Activated gamma-delta T cell treated with Interleukin-2 at 50 U/mL for 16 hours (primary cell): ENCODE data around the gene BLOC1S1.

Source experiments
- DNase-seq: peaks from one replicate; pipeline ENCODE4 v3.0.0-alpha.2; 2020

BLOC1S1 gene

DNA sequence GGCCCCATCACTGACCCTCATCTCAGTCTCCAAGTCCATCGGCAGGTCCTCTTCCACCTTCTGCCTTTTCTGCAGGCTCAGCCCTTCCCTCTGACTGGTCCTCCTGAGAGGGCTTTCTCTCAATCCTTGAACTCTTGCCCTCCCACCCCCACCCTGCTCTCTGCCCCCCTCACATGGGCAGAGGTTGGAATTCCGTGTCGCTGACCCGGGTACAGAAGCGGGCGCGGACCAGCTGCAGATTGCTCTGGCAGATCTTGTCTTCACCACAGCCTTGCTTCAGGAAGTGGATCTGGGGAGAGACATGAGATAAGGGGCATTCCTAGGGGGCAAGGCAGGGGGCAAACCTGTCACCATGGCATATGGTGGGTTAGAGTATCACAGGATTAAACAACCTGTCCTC is 20.5 kb upstream of the BLOC1S1 start:
- no peak for DNase-seq

- DNase-seq: no peak
Measured at GRCh38 chr12:55696141-55696540, 19.7 kb upstream of the BLOC1S1 start.

DNA sequence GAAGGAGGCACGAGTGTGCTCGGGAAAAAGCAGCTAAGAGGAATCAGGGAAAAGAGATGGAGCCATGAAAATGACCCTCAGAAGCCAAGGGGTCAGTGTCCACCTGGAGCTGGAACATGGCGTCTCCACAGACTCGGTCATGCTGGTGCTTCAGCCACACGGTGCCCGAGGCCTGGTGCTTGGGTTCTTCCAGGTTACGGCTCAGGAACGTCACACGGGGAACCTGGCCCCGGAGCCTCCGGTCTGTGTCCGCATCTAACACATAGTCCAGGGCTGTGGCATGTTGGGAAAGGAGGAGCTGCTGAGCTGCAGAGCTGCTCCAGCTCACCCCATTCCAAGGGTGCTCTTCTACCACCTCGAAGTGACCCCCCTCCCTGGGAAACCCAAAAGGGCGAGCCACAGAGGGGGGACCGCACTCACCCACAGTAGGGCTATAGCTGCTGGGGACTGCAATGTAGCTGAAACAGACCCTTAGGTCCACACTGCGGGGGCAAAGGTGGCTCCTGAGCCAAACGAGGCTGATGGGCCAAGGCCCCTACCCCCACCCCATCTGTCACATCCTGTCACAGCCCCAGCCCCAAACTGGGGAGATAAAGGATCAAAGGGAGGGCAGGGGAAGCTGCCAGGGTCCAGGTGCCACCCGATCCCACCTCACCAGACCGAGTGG is 18.9 kb upstream of the BLOC1S1 start:
- no peak for DNase-seq

DNA sequence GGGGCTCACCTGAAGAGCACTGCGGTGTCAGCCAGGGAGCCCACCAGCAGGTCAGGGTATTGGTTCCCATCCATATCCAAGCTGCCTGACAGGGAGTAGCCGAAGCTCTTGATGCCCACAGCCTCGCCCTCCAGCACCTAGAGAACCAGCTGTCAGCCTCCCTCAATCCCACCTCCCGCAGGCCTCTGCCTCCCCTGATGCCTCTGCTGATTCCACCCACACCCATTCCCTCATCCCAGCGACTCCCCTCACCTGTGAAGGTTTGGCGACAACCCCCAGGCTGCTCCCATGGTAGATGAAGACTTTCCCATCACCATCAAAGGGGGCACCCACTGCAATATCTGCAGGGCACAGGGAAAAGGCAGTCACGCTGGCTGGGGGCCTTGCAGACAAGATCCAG is 18.2 kb upstream of the BLOC1S1 start:
- DNase-seq: no peak

DNA sequence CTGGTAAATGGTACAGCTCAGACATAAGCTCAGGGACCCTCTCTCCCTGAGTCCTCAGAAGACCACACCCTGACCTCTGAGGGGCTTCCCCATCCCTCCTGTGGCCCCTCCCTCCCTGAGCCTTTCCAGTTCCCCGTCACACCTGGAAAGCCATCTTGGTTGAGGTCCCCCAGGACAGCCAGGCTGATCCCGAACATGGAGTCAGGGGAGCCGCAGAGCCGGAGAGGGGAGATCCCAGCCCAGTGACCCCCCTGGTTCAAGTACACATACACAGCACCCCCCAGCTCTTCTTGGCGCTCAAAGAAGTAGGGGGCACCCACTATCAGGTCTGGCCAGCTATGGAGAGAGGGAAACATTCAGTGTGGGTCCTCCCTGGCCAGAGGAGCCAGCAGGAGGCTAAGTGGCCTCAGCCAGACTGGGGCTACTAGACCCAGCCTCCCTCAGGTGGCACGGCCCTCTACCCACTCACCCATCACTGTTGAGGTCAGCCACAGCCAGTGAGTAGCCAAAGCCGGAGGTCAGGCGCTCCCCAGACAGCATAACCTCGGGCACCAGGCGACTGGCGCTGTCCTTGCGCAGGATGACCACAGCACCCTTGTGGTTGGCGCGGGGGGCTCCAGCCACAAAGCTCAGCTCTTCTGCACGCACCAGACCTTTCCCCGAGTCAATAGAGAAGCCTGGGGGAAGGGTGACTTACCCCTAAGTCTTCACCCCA is 17.4 kb upstream of the BLOC1S1 start:
- DNase-seq: no peak

DNA sequence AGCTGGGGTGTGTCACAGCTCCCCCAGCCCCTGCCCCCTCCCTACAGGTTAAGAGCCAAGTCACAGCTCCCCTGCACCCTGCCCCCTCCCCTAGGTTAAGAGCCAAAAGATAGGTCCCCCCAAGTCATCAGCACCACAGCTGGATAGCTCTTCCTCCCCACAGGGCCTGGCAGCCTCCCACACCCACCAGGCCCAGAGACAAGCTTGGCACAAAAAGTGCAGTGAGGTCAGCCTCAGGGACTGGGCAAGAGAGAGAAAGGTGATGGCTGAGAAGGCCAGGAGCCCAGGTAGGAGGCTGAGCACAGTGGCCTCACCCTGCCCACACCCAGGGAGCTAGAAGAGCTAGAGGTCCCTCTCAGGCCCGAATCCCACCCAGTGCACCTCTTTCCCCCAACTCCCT is 16.9 kb upstream of the BLOC1S1 start:
- no peak for DNase-seq

DNA sequence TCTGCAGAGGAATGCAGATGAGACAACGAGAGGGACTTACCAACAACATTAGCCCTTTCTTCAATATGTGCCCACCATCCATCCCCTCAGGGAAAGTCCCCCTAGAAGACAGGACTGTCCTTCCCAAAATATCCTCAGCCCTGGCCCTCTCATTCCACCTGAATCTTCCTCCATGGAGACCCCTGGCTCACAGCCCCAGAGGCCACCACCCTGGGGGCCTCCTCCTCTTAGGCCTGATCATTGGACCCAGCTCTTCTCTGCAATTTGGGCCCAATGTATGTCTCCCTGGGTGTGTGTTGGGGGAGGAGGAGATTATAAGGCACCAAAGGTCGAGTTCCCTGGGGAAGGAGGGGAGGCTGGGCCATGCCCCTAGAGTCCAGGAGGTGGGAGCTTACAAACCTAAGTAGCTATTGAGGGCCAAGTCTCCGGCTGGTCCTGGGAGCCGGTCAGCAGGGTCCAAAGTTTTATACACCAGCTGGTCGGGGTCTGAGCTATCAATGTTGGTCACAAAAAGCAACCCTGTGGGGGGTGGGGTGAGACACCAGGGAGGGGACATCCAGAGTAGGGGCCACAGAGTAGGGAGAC is 16.3 kb upstream of the BLOC1S1 start:
- DNase-seq: no peak

GRCh38 chr12:55700255-55701018 is 15.4 kb upstream of the BLOC1S1 start:
- DNase-seq: no peak

GRCh38 chr12:55702861-55703260 is 13.0 kb upstream of the BLOC1S1 start:
- no peak for DNase-seq

GRCh38 chr12:55703288-55703687 is 12.6 kb upstream of the BLOC1S1 start:
- DNase-seq: no peak

GRCh38 chr12:55703901-55704761 is 11.7 kb upstream of the BLOC1S1 start:
- no peak for DNase-seq

DNA sequence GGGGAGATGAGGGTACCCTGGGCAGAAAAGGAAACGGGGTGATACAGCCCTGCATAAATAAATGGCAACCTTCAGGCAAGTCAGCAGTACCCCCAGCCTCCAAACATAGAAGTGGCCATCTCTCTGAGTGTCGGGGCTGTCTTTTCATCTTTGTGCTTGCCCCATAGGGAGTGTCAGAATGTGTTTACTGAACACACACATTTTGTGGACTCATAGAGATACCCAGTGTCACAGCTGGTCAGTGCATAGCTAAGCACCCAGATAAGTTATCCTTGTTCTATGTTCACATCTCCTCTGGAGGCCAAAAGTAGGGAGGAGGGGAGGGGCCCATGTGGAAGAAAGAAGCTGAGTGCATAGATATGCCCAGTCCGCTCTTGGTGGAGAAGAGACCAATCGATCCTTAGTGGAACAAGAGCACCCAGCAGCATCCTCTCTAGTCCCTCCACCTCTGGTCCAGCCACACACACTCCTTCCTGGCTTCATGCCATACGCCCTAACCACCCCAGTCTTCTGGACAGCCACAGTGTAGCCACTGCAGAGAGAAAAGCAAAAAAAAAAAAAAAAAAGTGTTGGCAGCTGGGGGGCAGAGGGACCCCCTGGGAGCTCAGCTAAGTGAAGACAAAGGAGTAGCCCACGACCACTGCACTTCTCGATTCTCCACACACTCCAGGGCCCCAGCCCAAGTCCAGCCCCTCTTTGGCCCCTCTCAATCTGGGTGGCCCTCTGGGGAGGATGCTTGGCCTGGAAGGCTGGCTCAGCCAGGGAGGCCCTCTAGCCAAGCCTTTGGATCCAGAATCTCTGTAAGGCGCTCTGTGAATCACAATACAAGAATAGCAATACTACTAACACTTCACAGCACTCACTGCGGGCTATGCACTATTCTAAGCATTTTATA is 10.8 kb upstream of the BLOC1S1 start:
- DNase-seq: no peak

GRCh38 chr12:55705782-55706402 is 10.0 kb upstream of the BLOC1S1 start:
- DNase-seq: no peak

DNA sequence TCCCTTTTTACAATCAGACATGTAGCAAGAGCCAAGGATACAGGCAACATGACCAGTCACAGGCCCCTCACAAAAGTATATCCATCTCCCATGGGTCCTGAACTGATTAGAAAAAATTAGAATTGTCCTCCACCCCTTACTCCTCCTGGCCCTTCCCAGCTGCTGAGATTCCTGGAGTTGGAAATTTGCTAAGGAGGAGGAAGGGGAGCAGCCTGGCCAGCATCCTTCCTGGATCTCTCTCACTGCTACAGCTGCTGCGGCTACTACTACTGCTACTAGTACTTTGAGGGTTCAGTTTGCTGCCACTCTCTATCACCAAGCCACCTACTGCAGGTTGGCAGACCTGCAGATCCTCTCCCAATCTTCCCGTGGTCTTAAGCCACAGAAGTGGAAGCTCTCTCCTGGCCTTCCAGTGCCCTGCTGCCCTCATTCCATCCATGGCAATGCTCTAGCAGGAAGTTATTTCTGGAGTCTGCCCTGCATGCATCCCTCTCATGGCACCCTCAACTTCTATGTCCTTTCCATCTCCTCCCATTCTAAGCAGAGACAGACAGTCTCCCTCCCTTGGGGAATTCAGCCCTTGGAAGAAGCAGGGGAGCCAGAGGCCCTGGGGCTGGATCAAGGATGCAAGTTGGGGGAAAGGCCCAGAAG is 9.2 kb upstream of the BLOC1S1 start:
- DNase-seq: no peak

DNA sequence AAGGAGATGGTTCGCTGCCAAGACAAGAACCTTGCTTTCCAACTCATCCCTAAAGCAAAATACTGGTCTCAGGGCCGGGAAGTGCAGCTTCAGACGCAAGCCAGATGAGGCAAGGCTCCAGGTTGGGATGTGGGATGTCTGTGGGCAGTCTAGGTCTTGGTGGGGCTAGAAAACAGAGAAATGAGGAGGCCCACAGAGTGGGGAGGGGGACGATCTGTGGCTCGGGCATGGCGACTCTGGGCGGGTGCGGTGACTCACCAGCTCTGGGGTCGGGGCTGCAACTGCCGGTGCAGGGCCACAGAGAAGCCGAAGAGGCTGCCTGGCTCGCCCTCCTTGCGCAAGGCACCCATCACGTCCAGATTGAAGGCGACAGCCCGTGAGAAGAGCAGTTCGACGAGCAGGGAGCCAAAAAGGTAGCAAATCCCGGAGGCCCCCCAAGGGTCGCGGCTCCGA is 8.6 kb upstream of the BLOC1S1 start:
- DNase-seq: no peak

GRCh38 chr12:55707841-55708694 is 7.8 kb upstream of the BLOC1S1 start, which contains the start of gene ITGA7:
TSS of gene ITGA7 (minus strand) at chr12:55707904. CDS start at chr12:55707682, 222 bp downstream.
- peak; percentile 45 for DNase-seq

DNA sequence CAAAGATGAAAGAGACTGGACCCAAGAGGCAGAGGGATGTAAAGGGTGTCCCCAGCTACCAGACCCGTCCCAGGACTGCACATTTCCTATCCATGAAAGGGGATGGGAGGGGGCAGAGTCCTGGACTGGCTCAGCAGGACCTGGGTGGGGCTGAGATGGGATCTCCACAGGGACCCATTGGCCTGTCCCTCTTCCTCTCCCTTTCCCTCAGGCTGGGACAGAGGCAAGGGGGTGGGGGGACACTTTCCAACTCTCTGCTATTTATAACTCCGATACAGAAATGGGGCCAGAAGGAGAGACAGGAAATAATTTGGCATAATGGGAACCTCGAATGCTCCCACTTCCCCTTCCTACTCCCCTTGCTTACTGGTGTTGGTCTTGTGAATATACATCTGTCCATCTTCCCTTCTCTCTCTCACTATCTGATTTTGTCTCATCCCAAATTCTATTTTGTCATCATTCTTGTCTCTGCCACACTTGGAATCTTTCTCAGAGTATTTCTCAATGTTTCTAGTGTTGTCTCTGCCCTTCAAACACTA is 7.1 kb upstream of the BLOC1S1 start:
- no peak for DNase-seq

DNA sequence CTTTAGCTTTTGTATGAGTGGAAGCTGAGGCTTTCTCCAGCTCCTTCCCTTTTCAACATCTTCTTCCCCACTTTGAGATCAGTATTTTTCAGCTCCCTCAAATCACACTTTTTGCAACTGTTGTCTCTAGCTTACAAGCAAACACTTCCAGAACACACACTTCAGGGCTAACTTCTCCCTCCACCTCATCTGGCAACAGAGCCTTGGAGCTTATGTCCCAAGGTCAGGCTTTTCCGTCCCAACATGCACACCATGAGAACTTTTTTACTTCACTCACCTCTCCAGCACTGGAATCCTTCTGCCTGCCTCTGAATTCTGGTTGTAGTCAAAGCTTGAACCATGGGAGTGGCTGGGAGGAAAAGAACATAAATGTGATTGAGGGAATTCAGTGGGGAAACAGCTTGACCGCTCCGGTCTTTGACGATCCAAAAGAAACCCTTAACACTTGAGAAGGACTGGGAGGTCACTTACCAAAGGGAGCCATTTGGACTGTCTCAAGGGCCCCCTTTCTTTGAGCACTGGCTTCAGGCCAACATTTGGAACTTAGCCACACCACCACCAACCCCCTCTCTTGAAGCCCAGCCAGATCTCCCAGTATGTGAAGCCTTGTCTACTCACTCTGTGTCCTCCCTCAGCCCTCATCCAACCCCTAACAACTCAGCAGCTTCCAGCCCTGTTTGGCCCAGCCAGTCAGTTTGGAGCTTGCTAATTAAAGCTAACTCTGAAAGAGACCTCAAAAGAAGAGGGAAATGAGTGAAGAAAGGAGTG is 3.9 kb upstream of the BLOC1S1 start:
- DNase-seq: no peak
